Measurements from ENCODE around the gene MYO3A. TPM values are rescaled to one million over a fixed set of nuclear protein-coding genes. Genes with fewer than 3 reads are reported as not detected.

Gene MYO3A
- total RNA-seq, 4 donors from 2014 or later: 0.17 to 0.19 TPM; not detected in 2

GRCh38 chr10:26232174-26232573, 298.1 kb downstream of the MYO3A start:
- TF ChIP-seq CTCF (IDR thresholded peaks at IDR 0.05; ENCODE audit: low read depth): no peak

DNA sequence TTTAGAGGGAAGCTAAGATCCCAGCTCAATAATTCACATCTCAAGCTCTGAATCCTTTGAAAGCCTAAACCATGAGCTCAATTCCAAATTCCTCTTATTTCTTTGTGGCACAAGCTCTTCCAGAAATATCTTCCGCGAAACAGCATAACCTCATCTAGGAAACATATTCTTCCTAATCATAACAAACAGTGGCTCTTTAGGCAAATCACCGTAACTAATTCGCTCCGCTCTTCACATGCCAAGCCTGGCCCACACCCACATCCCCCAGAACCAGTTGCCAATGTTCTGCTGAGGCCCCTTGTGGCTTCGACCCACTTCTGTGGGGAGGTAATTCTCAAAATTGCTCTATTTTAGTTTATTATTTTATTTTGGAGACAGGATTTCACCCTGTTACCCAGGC, 301.7 kb downstream of the MYO3A start:
- no peak for TF ChIP-seq CTCF (IDR thresholded peaks at IDR 0.05; ENCODE audit: low read depth)

DNA sequence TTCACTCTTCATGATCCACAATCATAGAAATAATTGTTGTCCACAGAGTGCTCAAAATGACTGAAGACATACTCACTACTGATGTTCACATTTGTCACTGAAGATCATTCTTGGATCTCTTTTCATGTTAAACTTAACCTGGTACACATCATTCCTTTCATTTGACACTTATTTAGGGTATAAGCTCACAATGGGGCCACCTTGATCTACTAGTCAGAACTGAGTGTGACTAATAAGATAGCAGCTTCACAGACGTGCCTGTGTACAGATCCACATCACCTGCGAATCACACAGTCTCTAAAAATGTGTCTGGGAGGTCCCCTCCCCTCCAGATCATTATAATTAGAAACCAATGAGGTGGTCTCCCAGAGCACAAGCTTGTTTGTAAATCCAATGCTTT, 304.3 kb downstream of the MYO3A start:
- no peak for TF ChIP-seq CTCF (IDR thresholded peaks at IDR 0.05; ENCODE audit: low read depth)

DNA sequence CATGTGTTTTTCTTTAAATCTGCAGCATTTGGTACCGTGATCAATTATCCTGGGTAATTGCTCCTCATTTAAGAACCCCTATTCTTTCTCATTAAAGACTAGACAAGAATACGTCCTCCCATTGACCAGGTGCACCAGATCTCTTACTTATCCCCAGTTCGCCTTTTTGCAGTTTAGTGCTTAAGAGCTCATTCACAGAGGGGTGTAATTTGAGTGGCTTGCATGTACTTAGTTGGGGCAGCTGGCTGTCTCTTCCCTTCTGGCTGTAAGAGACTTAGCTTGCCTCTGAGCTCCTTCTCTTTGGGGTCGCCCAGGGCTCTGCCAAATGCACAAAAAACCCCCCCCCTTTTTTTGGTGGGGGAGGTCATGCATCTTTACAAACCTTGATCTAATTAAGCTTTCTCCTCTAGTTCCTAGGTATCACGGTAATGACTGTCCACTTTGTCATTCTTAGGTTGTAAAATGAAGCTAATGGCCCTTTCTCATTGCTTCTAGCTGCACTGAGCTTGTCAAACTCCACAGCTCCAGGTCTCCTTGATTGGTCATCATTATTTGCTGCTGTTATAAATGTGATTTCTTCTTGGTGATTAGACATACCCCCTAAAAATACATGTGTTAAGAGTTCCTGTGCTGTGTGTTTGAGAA, 308.8 kb downstream of the MYO3A start:
- TF ChIP-seq CTCF (IDR thresholded peaks at IDR 0.05; ENCODE audit: low read depth): no peak

DNA sequence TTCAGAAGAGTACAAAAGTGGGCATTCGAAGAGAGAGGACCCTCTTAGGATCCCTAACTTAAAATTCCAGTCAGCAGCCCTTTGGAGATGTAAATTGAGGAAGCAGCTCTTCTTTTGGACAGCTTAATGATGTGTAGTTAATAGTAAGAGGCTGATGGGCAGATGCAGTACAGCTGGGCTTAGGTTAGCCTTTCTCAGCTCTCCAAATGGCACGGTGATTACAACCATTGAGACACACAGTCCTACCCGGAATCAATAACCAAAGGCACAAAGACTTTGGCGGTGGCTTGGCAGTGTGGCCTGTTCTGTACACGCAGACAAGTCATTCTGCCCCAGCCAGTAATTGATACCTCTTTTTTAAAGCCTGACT, 309.3 kb downstream of the MYO3A start:
- no peak for TF ChIP-seq CTCF (IDR thresholded peaks at IDR 0.05; ENCODE audit: low read depth)

GRCh38 chr10:26249681-26250080, 315.7 kb downstream of the MYO3A start:
- no peak for TF ChIP-seq CTCF (IDR thresholded peaks at IDR 0.05; ENCODE audit: low read depth)

DNA sequence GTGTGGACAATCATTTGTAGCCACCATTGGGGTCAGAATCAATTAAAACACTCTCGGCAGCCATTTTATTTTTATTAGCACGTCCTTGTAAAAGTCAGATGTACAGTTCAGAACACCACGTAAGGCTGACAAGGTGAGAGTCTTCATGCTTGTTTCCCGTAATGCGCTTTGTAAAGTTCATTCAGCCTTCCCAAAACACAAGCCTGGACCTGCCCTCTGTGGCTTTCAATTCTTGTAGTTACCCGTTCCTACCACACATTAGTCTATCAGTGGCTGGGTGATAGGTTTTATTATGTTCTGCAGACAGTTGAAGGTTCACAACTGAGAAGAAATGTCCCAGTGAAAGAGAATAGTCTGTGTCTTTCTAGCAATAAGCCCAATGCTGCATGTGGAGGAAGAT, 317.9 kb downstream of the MYO3A start:
- no peak for TF ChIP-seq CTCF (IDR thresholded peaks at IDR 0.05; ENCODE audit: low read depth)

All from subcutaneous adipose tissue (tissue), 4 donors.